Breast epithelium (tissue), 3 donors: Measurements from ENCODE around the gene PGD.

ENCODE experiments used
- POLR2A ChIP-seq: fragments of 450-650 bp; IDR thresholded peaks from one replicate; pipeline ENCODE4 v1.6.1; 2016; ENCODE audit warnings: antibody characterized with exemption, mild to moderate bottlenecking, moderate library complexity
- POLR2AphosphoS5 ChIP-seq, 3 donors: sonication (generic); formaldehyde crosslinking; IDR thresholded peaks; one replicate each; pipeline ENCODE4 v1.6.1; 2017; ENCODE audit warnings: antibody characterized with exemption in 3 of 3
- TF ChIP-seq, protein P1 (sequence below), 3 donors: fragments of 450-650 bp; IDR thresholded peaks; one replicate each; pipeline ENCODE4 v1.5.1; 2016 to 2017; ENCODE audit warnings: antibody characterized with exemption in 3 of 3, mild to moderate bottlenecking in 3 of 3, moderate library complexity in 3 of 3

DNA sequence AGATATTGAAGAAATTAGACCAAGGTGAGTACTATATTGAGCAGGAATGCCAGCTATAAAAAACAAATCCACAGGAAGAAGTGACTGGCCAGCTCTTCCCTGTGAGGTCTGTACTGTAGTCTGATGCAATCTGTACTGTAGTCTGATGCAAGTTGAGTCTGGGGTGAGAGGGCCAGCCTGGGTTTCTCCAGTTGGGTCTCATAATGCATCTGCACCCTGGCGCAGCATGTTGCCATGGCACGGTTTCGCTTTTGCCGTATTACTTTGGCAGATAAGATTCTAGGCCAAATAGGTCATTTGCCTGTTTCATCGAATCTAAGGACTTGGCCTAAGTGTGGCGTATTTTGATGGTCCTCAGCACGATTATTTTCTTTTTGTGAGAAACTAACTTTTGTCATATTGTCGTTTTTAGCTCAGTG is 24.4 kb upstream of the PGD start:
- TF ChIP-seq, protein P1, sequence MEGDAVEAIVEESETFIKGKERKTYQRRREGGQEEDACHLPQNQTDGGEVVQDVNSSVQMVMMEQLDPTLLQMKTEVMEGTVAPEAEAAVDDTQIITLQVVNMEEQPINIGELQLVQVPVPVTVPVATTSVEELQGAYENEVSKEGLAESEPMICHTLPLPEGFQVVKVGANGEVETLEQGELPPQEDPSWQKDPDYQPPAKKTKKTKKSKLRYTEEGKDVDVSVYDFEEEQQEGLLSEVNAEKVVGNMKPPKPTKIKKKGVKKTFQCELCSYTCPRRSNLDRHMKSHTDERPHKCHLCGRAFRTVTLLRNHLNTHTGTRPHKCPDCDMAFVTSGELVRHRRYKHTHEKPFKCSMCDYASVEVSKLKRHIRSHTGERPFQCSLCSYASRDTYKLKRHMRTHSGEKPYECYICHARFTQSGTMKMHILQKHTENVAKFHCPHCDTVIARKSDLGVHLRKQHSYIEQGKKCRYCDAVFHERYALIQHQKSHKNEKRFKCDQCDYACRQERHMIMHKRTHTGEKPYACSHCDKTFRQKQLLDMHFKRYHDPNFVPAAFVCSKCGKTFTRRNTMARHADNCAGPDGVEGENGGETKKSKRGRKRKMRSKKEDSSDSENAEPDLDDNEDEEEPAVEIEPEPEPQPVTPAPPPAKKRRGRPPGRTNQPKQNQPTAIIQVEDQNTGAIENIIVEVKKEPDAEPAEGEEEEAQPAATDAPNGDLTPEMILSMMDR (IDR thresholded peaks at IDR 0.05) = no peak
- no peak for TF ChIP-seq POLR2A
- no peak for TF ChIP-seq POLR2AphosphoS5 (IDR thresholded peaks at IDR 0.05)
